Stimulated activated CD4-positive, alpha-beta T cell treated with anti-CD3 and anti-CD28 coated beads, TNF-alpha, amount 100 ng/mL, for 48 hours (primary cell): ENCODE measurements around the gene LDHD.

ENCODE experiments used
- DNase-seq, 3 donors: peaks; one replicate each; pipeline ENCODE4 v3.0.0-alpha.2; 2020; ENCODE audit warnings: low read depth in 3 of 3

LDHD gene

DNA sequence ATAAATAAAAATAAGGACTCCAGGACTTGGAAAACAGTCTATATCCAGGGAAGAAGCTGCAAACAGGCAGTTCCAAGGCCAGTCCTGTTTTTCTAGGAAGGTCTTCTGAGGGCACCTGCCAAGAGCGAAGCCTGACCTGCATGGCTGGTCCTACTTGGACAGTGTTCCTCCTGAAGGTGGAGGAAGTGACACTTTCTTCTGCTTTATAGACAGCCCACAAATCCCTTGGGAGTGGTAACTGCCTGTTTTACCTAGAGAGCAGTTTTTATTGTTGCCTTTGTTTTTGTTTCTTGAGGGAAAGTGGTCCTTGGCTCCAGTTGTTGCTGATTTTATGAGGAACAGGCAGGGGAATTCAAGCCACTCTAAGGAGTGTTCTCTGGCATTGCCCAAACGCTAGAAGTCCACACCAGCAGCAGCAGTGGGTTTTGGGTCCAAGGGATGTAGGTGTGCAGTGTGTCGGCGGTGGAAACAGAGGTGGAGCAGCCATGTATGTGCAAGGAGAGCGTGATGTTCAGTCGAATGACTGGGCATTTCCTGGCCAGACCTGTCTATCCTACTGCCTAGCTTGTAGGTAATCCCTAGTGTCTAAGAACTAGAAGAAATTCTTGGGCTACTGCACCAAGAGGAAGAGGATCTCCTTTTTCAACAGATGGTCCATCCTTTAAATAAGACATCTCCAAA lies 35.3 kb downstream of the LDHD start:
- DNase-seq = no peak

DNA sequence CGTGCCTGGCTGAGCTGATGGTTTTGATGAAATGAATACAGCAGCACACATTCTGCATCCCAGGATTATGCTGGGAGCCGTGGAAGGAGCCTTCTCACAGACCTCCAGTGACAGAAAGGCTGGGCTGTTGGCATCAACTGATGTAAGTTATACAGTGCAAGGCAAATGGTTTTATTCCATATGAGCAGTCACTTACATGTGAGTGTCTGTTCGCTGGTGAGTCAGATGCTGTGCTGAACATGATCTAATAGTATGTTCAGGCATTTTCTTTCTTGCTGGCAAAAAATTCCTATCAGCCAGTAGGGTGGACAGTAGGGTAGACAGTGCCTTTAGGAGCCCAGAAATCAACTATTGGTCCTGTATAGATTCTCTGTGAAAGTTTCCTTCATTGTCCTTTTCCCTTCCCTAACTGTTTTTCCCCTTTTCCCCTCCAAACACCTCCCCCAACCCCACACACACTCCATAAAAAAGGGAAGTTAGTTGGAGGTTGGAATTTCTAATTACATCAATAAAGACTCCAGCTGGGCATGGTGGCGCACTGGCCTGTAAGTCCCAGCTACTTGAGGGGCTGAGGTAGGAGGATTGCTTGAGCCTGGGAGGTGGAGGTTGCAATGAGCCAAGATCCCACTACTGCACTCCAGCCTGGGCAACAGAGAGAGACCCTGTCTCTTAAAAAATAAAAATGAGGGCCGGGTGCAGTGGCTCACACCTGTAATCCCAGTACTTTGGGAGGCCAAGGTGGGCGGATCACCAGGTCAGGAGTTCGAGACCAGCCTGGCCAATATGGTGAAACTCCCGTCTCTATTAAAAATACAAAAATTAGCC lies 36.2 kb downstream of the LDHD start:
- DNase-seq = no peak

DNA sequence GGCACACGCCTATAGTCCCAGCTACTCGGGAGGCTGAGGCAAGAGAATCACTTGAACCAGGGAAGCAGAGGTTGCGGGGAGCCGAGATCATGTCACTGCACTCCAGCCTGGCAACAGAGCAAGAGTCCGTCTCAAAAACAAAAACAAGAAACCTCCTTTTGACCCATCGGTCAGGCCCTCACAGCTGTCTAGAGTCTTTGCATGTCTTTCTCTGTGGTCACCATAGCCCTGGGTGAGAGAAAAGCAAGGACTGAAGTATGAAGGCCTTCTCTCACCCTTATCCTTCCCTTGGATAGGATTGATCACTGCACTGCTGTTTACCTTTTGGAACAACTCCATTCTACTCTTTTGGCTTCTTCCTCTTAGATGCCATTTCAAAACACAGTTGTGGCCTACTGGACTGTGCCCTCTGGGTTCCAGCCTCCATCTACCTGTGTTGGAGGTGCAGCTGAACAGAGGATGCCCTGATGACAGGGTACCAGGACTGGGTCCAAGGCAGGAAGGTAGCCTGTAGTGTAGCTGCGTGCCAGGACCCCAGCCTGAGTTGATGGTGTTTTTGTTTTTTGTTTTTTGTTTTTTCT lies 37.1 kb downstream of the LDHD start:
- no peak for DNase-seq

DNA sequence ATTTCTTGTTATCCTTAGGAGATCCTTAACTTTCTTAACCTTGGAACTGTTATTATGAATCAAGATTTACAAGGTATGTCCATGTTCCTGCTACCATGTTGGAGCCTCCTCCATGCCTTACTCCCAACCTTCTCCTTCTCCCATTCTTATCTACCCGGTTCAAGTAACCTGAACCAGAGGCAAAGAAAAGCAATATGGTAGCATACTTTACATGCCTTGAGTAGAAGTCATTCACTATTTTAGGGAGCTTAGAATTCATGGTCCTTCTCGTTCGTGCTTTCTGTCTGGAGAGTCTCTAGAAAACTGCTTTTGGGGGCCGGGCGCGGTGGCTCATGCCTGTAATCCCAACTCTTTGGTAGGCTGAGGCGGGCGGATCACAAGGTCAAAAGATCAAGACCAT lies 37.7 kb downstream of the LDHD start:
- no peak for DNase-seq

DNA sequence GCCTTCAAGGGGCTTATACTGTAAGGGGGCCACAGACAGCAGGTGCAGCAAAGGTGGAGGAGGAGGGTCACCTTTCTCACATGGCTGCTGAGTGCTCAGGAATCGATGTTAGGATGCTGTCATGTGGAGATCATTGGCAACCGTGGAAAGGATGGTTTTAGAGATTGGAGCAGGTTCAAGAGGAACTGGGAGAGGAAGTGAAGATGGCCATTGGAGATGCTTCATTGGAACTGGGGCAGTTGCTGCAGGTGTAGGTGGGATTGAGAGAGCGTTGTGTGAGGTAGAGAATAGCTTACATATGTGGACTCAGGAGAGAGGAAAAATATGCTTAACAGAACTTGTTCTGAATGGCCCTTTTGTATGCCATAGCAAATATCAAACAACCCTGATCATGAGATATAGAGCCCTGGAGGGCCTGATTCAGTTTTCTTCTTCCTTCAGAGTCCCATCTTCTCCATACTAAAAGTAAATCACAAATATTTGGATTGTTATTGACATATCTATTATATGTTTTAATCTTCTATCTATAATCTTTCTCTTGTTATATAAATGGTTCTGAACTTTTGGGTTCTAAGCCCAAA lies 40.8 kb downstream of the LDHD start:
- no peak for DNase-seq

DNA sequence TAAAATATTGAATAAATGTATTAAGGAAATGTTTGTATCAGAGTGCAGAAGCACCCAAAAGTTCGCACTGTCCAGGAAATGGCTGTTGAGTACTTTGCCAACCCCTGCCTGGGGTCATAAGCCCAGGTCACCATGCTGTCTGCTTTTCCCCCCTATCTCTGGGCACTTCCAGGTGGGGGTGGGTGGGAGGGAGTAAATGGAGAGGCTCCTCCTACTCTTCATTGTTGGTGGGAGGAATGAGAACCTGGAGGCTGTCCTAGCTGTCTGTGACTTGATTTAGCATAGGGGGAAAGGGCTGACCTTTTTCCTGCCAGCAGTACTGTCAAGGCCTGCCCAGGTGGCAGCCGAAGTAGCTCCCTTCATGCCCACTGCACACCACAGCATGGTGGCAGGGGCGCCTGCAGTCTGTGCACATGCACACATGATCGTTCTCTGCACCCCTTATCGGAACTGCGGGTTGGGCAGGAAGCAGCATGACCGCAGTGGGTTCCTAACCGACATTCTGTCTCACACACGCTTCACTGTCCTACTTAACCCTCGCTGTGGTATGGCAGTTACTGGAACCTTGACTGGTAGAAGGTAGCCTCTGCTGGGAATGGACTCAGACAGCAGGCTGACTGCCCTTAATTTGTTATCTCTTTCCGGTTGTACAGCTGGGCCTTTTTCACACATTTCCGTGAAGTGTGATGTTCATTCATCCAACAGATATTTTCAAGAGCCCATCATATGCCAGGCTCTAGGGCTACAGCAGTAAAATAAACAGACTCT lies 41.5 kb downstream of the LDHD start:
- DNase-seq = peak; percentile 51 to 71 (median 59)

DNA sequence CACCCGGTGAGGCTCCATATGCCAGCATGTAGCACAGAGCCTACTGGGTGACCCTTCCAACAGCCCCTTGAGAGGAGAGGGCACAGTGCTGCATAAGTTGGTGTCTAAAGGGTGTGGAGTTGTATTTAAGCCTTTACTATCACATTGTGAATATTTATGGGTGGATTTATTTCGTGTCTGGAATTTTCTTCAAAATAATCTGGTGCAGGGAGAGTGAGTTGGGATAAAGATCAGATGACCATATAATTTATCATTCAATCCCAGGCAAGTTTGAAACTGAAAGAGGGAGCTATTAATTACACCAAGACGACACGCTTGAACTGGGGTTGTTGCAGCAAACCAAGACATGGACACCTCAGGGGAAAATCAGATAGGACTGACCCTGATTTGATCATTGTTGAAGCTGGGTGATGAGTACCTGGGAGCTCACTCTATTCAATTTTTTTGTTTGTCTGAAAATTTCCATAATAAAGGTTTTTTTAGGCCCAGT lies 42.2 kb downstream of the LDHD start:
- DNase-seq = no peak

DNA sequence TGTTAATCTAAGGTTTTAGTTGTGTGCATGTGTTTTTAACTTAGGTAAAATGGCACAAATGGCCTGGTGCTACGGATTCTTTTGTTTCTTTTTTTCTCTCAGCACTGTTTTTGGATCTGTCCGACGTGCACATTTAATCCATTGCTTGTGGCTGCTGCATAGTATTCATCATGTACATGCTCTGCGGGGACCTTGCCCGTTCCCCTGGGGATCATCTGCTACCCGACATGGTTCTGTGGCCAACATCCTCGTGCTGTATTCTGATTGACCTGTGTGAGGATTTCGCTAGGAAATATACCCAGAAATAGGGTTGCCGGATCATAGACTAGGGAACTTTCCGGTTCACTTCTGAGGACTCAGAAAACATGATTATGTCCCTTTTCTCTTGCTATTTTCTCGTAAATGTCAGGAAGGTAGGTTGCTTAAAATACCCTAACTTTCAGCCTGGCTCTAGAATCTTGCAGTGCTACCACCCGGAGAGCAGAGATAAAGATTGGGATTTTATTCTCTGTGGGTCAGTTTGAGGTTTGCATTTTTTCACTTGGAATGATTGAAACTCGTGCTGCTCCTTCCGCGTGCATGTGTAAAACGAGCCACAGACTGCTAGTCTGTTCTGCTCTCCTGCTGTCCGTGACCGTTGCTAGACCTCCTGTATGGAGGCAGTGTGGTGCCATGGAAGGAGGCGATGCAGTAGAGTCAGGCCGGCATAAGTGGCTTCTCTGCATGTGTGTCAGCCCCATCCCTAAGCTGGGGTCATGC lies 42.9 kb downstream of the LDHD start:
- no peak for DNase-seq

DNA sequence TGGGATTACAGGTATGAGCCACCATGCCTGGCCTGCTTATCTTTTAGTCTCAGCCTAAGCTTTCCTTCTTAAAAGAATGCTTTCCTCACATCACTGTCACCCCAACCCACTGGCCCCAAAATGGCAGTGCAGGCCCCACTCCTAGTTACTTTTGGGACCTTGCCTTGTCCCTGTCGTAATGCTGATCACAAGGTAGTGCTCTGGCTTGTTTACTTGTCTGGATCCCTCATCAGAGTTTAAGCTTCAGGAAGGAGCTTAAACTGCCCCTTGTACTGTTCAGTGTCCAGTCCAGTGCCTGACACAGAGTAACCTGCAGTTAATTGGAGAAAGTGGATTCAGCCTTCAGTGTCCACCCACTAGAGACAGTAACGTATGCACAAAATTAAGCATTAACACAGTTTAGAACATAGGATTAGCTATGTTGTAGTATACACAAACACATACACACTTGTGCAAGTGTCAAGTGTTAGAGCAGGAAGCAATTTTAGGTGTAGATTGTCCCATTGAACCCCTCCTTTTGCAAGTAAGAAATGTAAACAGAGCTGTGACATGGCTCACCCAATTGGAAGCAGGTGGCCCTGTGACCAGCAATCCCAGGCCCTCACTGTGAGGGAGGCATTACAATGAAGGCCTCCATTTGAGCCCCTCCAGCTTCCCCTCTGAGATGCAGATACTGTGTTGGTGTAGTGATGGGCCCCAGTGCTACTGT lies 44.2 kb downstream of the LDHD start:
- DNase-seq = no peak

DNA sequence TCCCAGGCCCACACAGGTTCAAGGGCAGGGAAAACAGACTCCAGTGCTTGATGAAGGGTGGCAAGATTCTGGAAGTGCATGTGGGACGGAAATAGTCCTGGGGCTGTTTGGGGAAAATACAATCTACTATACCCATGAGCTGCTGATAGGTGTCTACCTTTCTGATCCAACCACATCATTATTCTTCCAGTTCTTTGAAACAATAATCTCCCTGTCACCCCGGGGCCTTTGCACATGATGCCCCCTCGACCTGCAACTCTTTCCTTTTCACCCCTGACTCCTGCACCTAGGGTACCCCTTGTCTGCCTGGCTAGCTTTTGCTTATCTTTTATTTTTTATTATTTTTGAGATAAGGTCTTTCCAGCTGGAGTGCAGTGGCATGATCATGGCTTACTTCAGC lies 45.0 kb downstream of the LDHD start:
- DNase-seq = no peak

DNA sequence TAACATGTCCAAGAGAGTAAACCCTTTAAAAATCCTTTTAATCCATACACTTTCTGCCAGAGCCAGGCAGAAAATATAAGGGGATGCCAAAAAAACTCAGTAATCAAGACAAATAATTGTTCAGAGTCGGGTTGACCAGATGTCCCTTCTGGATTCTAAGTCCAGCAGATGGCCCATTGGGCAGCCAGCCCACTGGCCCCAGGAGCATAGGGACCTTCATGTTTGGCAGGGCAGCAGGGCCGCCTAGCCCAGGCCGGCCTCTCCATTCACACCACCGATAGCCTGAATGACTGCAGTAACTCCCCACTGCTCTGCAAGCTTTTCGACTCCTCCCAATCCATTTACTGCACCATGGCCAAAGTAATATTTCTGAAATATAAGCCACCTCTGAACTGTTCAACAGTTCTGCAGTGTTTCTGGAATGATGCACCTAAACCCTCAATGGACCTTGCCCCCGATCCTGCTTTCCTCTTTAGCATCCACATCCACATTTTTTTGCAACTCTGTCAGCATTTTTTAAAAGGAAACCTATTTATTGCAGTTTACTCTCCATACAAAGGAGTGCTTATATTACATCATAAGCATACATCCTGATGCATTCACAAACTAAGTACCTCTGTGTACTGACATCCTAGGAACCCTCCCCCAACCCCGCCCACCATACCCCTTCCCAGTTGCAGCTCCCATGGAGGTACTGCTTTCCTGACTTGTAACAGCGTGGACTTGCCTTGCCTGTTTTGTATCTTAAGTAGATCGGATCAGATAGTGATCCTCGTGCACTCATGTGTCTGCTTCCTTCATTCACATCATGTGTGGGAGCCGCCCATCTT lies 46.4 kb downstream of the LDHD start:
- no peak for DNase-seq

DNA sequence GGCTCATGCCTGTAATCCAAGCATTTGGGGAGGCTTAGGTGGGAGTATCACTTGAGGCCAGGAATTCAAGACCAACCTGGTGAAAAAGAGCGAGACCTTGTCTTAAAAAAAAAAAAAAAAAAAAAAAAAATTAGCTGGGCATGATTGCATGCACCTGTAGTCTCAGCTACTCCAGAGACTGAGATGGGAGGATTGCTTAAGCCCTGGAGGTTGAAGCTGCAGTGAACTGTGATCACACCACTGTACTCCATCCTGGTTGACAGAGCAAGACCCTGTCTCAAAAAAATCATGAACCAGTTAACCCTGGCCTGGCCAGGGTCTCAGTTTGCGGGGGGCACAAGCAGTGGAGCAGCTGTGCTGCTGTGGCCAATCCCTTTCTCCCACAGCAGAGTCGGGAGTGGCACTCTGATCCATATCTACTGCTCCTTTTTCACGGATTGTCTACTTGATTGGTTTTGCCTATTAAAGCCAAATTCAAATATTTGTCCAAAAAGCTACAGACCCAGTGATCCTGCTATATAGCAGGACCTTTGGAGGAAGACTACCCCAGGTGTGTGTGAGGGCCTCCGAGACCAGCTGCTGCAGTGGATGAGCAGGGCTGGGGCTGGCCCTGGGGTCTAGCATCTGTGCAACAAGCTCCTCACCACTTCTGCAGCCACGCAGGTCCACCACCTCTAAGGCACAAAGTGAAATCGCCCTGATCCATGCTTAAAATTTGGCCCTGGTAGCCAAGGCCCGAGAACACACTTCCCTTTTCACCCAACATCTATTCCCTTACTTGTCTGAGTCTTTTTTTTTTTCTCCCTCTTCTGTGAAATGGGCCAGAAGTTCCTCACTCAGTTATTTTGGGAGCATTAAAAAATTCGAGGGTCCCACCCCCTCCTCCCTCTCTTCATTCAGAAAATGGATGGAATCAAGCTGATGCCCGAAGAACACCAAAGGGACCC lies 48.2 kb downstream of the LDHD start:
- no peak for DNase-seq

DNA sequence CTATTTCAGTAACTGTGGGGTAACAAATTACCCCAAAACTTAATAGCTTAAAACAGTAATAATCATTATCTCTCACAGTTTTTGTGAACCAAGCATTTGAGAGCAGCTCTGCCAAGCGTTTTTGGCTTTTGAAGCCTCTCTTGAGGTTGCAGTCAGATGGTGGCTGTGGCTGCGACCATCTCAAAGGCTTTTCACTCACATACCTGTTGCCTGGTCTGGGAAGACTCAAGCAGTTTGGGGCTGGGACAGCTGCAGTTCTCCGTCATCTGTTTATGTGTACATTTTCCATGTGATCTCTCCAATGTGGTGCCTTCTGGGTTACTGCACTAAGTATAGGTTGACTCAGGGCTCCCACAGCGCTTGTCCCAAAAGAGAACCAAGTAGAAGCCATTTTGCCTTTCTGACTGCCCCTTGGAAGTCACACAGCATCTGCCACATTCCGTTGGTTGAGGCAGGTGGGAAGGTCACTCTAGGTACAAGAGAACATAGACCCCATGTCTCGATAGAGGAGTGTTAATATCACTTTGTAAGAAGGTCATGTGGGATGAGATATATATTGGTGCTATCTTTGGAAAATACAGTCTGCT lies 49.6 kb downstream of the LDHD start:
- DNase-seq = no peak

DNA sequence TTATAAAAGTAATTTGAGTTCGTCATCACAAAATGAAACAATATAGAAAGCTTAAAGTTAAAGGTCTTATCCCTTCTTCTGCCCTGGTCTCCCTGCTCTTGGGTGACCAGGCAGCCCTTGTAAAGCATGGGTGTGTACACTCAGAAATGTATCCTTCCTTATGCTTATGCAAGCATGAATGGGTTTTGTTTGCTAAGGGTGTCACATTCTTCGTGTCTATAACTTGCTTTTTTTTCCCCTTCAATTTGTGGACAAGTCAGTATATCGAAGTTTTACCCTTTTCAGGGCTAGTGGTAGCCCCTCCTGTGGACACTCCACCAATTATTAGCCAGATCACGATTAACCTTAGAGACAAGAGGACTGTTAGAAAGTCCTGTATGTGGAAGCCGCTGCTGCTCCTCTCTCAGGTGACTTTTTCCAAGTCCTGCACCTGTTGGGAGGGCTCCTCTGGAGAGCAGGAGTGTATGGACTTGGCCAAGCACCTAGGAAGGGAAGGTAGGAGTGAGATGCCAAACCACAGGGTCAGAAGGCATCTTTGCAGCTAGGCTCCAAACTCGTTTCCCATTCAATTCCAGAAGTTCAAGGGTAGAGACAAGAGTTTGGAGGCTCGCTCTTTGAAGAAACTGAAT lies 50.9 kb downstream of the LDHD start:
- DNase-seq = no peak

DNA sequence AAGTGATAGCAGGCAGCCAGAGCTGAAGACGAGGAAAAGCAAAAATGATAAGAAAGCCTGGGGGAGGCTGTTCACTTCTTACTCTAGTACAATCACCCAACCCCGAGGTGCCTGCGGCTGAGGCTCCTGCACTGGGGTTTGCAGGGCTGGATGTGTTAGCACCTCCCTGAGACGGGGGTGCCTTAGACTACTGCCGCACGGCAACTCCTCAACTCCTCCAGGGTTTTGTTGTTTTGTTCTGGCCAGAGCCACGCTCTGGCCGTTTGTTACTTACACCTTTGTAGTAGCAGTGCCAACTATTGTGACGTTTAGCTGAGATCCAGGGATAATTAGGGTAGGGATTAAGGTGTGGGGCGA lies 51.5 kb downstream of the LDHD start:
- peak in 1 of 3 donors; percentile 18 for DNase-seq

DNA sequence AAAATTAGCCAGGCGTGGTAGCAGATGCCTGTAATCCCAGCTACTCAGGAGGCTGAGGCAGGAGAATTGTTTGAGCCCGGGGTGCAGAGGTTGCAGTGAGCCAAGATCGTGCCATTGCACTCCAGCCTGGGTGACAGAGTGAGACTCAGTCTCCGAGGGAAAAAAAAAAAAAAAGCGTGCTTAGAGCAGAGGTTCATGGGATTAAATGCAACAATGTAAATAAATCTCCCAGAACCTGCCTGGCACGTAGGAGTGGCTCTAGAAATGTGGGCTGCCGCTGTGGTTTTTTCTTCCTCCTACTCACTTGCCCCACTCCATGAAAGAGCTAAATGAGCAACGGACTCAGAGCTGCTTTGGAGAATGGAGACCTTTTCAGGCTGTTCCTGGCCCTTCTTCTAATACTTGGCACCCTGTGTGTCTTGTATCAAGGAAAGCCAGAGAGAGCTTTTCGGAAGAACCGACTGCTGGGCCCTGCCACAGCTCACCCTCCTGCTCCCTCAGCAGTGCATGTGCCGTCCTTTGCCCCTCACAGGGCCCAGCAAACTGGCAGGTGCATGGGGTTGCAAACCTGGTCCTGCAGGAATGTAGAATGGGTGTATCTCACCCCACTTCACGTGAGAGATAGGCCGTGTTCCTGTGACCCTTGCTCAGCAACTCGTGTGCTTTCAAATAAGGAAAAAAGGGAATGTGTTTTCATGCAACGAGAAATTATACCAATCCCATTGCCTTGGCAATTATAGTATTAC lies 52.0 kb downstream of the LDHD start:
- DNase-seq = no peak
